G401 (cell line): Measurements from ENCODE around the gene PPP1R14C. TPM values are rescaled to one million over a fixed set of nuclear protein-coding genes. Genes with fewer than 3 reads are reported as not detected.
A peak's percentile ranks its signal among the peaks of the same experiment; 100 is the strongest.
"Not testable (repeated sequence)": the region's sequence is repeated elsewhere in the genome, so short reads cannot be mapped to it uniquely, and the experiment has no call there.

Experiments
- DNase-seq: peaks from one replicate; pipeline ENCODE4 v3.0.0-alpha.2; 2015; ENCODE audit warnings: low spot score
- in situ Hi-C: cut with HindIII; loops from 2 replicates; pipeline ENCODE4 v1.10.0; 2016; ENCODE audit warnings: low sequenced_read_pairs, mixed read lengths
- total RNA-seq: library from RNA; depleted of rRNA; stranded (reverse); fragments of >200 nt; shearing (Covaris generic); gene quantifications from 2 replicates; pipeline ENCODE4 v1.2.3, GENCODE V29; 2014

Gene PPP1R14C
- total RNA-seq, 1 experiment from 2014 or later: not detected

DNA sequence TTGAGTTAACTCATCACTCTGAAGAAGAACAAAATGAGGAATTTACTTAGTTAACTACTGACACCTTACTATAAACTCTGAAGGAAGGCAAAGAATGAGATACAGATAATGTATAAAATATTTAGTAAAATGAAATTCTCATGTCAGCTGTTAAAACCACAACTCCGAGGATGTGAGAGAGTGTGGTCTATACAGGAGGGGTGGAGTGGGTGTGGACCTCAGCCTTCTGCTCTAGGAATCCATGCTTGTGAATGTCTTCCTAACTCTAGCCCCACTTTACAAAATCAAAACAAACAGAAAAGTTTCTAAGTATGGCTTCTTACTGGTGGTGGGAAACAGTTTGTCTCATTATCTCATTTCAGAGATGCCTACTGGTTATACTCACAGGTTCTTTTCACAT is 14.2 kb downstream of the PPP1R14C start:
- DNase-seq: no peak
- in situ Hi-C loops: no loop called here

DNA sequence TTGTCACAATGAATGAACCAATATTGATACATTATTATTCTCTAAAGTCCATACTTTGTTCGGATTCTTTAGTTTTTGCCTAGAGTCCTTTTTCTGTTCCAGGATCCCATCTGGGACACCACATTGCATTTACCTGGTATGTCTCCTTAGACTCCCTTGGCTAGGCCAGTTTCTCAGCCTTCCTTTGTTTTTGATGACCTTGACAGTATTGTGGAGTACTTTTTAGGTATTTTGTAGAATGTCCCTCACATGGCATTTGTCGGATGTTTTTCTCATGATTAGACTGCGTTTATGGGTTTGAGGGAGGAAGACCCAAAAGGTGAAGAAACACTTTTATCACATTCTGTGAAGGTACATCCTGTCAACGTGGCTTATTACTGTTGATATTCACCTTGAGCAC is 16.9 kb downstream of the PPP1R14C start:
- DNase-seq: no peak
- in situ Hi-C loops: no loop called here

- in situ Hi-C loops: no loop called here
- DNase-seq: no peak
These were observed 21.1 kb downstream of the PPP1R14C start for GRCh38 chr6:150163970-150164369.

DNA sequence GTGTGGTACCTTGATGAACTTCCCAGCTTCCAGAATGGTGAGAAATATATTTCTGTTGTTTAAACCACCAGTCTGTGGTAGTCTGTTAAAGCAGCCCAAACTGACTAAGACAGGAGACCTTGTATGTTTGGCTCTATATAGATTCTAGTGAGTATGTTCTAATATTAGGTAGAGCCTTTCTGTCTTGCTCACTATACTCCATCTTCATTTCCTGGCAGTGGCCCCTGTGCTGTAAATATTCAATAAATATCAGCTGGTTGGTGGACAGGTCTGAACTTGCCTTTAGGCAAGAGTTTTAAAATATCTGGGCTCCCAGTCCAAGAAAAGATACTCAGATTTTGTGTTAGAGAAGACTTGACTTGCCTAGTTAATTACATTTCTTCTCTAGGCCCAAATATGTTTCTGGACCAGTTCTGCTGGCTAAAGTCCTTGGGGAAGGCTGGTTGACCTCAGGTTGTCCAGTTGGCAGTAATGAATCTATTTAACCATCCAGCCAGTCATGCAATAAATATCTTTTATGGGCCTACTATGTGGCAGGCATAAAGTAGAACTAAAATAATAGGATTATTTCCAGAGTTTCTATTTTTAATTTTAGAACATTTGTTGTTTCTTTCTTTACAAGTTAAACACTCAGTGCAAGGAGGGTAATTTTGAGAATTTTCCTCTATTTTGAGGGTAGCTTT is 22.3 kb downstream of the PPP1R14C start:
- in situ Hi-C loops: no loop called here
- no peak for DNase-seq

DNA sequence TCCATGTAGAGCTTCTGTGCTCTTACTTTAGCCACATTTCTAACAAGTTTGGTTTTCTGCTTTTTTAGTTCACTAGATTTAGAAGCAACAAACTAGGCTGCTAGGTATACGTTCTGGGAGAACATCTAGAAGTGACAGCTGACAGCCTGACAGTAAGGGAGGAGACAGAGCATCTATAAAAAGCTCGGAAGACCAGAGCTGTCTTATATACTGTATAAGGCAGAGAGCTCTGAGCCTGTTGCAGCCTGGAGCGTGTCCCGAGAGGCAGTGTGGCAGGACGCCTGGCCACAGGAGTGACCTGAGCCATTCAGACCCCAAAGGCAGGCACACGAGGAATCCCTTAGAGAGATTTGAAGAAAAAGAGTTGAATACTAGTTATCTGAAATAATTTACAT is 24.6 kb downstream of the PPP1R14C start:
- in situ Hi-C loops: no loop called here
- no peak for DNase-seq

DNA sequence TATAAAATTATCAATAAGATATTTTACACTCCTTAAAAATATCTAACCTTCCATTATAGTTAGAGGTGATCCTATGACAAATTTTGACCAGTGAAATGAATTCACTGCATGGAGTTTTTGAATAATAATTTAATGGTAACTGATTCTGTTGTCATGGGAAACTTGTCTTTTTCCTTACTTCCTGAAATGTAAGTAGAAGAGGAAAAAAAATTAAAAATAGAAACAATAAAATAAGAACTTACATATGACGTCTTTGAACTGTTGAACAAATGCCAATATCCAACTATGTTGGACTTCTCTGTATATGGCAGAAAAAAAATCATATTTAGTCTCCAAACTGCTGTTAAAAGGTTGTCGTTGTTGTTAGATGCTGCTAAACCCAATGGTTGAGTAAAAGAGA is 26.3 kb downstream of the PPP1R14C start:
- no peak for DNase-seq
- in situ Hi-C loops: no loop called here

DNA sequence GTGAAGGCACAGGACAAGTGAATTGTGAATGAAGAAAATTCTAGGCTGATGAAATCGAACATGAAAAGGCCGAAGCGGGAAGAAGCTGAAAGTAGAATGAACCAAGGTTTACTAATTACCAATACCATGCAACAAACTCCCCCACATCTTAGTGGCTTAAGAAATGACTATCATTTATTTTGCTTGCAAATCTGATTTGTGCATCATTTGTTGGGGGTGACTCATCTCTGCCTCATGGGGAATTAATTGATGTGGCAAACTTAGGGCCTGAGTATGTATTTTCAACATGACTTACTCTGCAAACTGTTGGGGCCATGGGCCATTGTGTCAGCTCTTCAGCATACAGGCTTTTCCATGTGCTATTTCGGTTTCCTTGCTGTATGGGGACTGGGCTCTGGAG is 26.8 kb downstream of the PPP1R14C start:
- no peak for DNase-seq
- in situ Hi-C loops: no loop called here

GRCh38 chr6:150172929-150173328 is 30.1 kb downstream of the PPP1R14C start:
- in situ Hi-C loops: no loop called here
- no peak for DNase-seq

DNA sequence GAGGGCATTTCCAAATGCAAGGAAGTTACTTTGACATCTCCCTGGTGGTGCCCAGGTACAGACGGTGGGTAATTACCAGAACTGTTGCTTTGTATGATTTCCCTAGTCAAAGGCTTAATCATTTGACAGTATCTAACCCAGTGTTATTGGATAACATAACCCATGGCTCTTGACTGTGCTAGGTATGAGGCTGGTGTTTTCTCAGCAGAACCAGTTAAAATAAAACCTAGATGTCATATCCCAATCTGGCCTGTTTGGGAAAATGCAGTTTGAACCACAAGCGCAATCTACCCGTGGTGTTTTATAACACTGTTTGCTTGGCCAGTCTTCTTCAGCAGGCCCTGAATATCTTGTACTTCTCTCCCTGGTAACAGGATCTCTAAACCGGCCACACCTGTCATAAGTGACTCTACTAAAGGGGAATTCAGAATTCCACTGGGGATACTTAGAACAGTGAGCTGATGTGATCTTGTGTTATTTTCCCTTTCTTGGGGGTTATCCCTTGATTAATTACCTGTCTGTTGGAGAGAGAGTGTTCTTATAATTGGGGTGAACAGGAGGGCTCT is 32.8 kb downstream of the PPP1R14C start:
- DNase-seq: no peak
- in situ Hi-C loops: no loop called here

DNA sequence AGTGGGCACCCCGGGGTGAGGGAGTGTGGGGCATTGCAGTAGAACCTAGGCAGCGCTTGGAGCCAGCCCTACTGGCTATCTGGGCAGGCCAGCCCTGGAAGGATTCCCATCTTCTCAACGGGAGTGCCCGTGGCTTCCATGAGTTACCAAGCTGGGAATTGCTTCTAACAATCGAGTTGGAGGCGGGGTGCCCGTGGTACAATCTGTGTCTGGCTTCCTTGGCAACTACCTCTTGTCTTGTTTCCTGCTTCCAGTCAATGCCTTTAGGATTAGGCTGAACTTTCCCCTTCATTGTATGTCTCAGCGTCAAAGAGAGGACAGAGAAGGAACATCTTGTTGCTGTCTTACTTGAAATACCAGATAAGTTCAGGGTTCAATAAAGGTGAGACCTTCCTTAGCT is 33.3 kb downstream of the PPP1R14C start:
- in situ Hi-C loops: no loop called here
- DNase-seq: peak; percentile 95

DNA sequence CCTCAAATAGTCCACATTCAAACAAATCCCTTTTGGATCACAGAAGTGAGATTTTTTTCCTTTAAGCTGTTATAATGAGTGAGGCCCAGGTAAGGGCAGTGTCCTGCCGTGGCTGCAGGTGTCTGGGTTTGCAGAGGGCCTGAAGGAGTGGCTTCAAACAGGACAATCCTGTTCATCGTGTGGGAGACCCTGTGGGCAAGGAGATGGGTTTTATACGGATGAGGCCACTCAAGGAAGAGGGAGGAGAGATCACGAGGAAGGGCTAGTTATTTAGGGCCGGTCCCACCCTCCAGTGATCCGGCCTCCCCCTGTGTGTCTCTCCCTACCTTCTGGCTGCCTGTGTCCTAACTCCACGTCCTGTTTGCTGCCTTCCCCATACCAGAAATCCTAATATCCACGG is 33.8 kb downstream of the PPP1R14C start:
- no peak for DNase-seq
- in situ Hi-C loops: no loop called here

GRCh38 chr6:150177259-150177951 is 34.6 kb downstream of the PPP1R14C start:
- DNase-seq: no peak
- in situ Hi-C loops: no loop called here

GRCh38 chr6:150177952-150178520 is 35.2 kb downstream of the PPP1R14C start:
- in situ Hi-C loops: no loop called here
- DNase-seq: no peak

GRCh38 chr6:150179030-150179429 is 36.2 kb downstream of the PPP1R14C start:
- no peak for DNase-seq
- in situ Hi-C loops: no loop called here

DNA sequence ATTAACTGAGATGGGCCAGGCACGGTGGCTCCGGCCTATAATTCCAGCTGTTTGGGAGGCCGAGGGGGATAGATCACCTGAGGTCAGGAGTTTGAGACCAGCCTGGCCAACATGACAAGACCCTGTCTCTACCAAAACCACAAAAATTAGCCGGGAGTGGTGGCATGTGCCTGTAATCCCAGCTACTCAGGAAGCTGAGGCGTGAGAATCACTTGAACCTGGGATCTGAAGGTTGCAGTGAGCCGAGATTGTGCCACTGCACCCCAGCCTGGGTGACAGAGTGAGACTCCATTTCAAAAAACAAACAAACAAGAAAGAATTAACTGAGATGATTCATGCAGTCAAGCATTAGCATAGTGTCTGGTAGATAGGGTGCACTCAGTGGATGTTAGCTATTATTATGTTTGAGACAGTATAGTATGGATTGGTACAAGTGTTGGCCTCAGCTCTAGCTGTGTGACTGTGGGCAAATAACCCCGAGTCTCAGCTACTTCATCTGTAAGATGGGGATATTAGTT is 37.1 kb downstream of the PPP1R14C start:
- in situ Hi-C loops, DNase-seq: not testable (repeated sequence)

- in situ Hi-C loops: no loop called here
These were observed 37.7 kb downstream of the PPP1R14C start for GRCh38 chr6:150180517-150180916.

DNA sequence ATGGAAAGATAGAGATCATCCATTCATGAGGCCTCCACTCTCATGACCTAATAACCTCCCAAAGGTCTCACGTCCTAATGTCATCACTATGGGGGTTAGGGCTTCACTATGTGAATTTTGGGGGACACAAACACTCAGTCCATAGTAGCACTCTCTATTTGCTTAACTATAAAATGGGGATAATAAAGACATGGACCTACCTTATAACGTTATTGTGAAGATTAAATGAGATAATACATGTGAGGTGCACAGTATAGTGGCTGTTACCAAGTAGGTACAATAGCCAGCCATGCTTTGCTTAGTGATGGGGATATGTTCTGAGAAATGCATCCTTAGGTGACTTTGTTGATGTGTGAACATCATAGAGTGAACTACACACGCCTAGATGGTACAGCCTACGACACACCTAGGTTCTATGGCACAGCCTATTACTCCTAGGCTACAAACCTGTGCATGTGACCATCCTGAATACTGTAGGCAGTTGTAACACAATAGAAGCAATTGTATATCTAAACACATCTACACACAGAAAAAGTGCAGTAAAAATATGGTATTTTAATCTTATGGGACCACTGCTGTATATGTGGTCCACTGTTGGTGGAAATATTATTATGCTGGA is 39.7 kb downstream of the PPP1R14C start:
- DNase-seq: no peak
- in situ Hi-C loops: no loop called here

More at GRCh38 chr6:150180517-150180916, 37.7 kb downstream of the PPP1R14C start:
- no peak for DNase-seq

GRCh38 chr6:150183105-150183504 is 40.3 kb downstream of the PPP1R14C start:
- DNase-seq: no peak
- in situ Hi-C loops: no loop called here

GRCh38 chr6:150183966-150184365 is 41.1 kb downstream of the PPP1R14C start:
- no peak for DNase-seq
- in situ Hi-C loops: no loop called here
